Hematopoietic multipotent progenitor cell treated with erythropoietin and hydrocortisone succinate and interleukin-3 and kit ligand, for 17 days (in vitro differentiated cells): ENCODE measurements around the gene TMC8.

Source experiments
- DNase-seq: peaks from one replicate; pipeline ENCODE4 v3.0.0-alpha.2; 2015; ENCODE audit warnings: low spot score

TMC8 gene

GRCh38 chr17:78124081-78124835 is 6.3 kb upstream of the TMC8 start:
- no peak for DNase-seq

- DNase-seq, result no peak
Measured at GRCh38 chr17:78124836-78125137, 5.8 kb upstream of the TMC8 start.

GRCh38 chr17:78125138-78125913 is 5.2 kb upstream of the TMC8 start:
- DNase-seq, result no peak

GRCh38 chr17:78125976-78126894 is 4.3 kb upstream of the TMC8 start:
- no peak for DNase-seq

- no peak for DNase-seq
Measured at GRCh38 chr17:78126895-78127238, 3.7 kb upstream of the TMC8 start.

- DNase-seq, result no peak
Measured at GRCh38 chr17:78127239-78127887, 3.2 kb upstream of the TMC8 start.

GRCh38 chr17:78127888-78128550 is 2.6 kb upstream of the TMC8 start:
- peak; percentile 46 for DNase-seq

- peak; percentile 77 for DNase-seq
Measured at GRCh38 chr17:78128551-78129350, 1.8 kb upstream of the TMC8 start, which contains the start of gene TMC6. TSS of gene TMC6 (minus strand) at chr17:78128755. CDS start at chr17:78126832, 1,923 bp downstream.

GRCh38 chr17:78129351-78130089 is 1.1 kb upstream of the TMC8 start:
- no peak for DNase-seq

GRCh38 chr17:78130090-78130436 is 508 bp upstream of the TMC8 start:
- peak; percentile 58 for DNase-seq

GRCh38 chr17:78131172-78132083 is 857 bp downstream of the TMC8 start:
- peak; percentile 33 for DNase-seq

GRCh38 chr17:78132084-78132676 is 1.6 kb downstream of the TMC8 start:
- DNase-seq, result peak; percentile 53

- no peak for DNase-seq
Measured at GRCh38 chr17:78132767-78133178, 2.2 kb downstream of the TMC8 start.

- no peak for DNase-seq
Measured at GRCh38 chr17:78133179-78133951, 2.8 kb downstream of the TMC8 start.

- peak; percentile 68 for DNase-seq
Measured at GRCh38 chr17:78133971-78134898, 3.7 kb downstream of the TMC8 start.

- no peak for DNase-seq
Measured at GRCh38 chr17:78134899-78135385, 4.4 kb downstream of the TMC8 start.
